Peyer's patch (tissue), 4 donors: ENCODE measurements around the gene AFF2. TPM values are rescaled to one million over a fixed set of nuclear protein-coding genes. Genes with fewer than 3 reads are reported as not detected.

Experiments used
- DNase-seq, 3 donors: peaks; one replicate each; pipeline ENCODE4 v3.0.0-alpha.2; 2017 to 2019
- H3K27ac ChIP-seq, 4 donors: fragments of 200-600 bp; sonication (generic); one replicate each; pipeline ENCODE4 v1.5.1; 2016 to 2019
- H3K27me3 ChIP-seq, 2 donors: fragments of 200-600 bp; sonication (generic); one replicate each; pipeline ENCODE4 v1.5.1; 2019
- H3K36me3 ChIP-seq, 3 donors: fragments of 200-600 bp; sonication (generic); one replicate each; pipeline ENCODE4 v1.5.1; 2016 to 2019
- H3K4me1 ChIP-seq, 4 donors: fragments of 200-600 bp; sonication (generic); one replicate each; pipeline ENCODE4 v1.5.1; 2016 to 2019
- H3K4me3 ChIP-seq, 4 donors: fragments of 200-600 bp; sonication (generic); 1 replicate in 3 of 4; 2 replicates in 1 of 4; pipeline ENCODE4 v1.5.1; 2016 to 2019; ENCODE audit warnings: mild to moderate bottlenecking in 1 of 4
- H3K9me3 ChIP-seq, 4 donors: fragments of 200-600 bp; sonication (generic); one replicate each; pipeline ENCODE4 v1.5.1; 2016 to 2019; ENCODE audit warnings: mild to moderate bottlenecking in 1 of 4
- POLR2A ChIP-seq, 2 donors: fragments of 450-650 bp; IDR thresholded peaks; one replicate each; pipeline ENCODE4 v1.5.1; 2017; ENCODE audit warnings: antibody characterized with exemption in 2 of 2, mild to moderate bottlenecking in 2 of 2, moderate library complexity in 2 of 2
- total RNA-seq, 4 donors: library from RNA; depleted of rRNA; stranded (reverse); fragments of >200 nt; gene quantifications; one replicate each; pipeline ENCODE4 v1.1.0, GENCODE V29; 2016
- TF ChIP-seq, protein P1 (sequence below), 6 experiments: fragments of 450-650 bp in 4 of 6; fragments of 200-600 bp in 2 of 6; sonication (generic) in 1 of 6; IDR thresholded peaks; one replicate each; pipeline ENCODE4 v1.5.1; 2017 to 2019; ENCODE audit warnings: antibody characterized with exemption in 6 of 6, mild to moderate bottlenecking in 3 of 6, moderate library complexity in 1 of 6

Gene AFF2
- total RNA-seq, 4 donors from 2014 or later, result 0.18 to 2.5 (median 1.9) TPM; not detected in 1

DNA sequence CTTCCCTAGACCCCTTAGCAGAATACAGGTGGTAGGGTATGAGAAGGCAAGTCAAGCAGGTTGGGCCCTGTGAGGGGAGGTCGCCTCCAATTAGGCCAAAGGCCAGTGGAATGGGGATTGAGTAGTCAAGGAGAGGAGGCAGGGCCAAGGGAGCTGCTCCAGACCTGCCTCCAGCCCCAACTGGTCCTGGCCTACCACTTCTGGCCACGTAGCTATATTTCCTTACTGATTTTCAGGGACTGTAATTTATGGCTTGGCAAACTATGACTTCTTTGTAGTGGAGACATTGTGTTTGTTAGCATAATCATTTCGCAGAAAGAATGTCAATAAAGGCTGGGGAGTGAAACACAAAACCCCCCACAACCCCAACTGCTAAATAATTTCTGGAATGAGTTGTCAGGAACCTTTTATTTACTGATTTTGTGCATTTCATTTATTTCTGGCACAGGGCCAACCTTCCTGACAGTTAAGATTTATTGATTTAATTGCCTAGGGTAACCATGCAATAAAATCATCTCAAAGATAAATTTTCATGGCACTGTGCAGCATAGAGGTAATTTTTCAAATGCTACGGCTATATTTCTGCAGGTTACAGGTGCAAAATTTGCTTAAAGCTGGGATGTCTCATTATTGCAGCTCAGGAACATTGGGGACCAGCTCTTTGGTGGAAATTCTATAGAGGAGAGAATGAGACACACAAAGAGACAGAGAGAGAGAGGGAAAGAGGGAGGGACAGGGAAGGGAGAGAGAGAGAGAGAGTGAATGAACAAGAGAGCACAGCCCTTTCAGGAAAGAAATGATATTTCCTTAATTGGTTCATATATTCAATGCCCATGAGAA lies 509.8 kb downstream of the AFF2 start:
- H3K27ac ChIP-seq, result no peak overlapping the region

DNA sequence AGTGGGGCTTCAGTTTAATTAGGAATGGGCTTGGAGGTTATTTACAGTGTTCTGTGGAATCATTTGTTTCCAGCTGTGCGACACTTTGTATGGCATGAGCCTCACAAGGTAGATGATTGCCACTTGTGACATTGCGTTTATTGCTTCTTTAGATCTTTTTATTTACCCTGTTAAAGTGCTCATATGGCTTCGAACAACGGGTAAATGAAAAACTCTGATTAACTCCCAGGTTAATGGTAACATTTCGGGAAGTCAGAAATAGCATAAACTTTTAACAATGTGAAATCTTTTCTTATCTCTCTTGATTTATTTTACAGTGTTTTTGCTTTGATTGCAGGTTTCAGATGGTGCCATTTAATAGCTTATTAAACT lies 510.4 kb downstream of the AFF2 start:
- no peak for DNase-seq
- Histone ChIP-seq H3K4me3 (no peak overlapping the region), H3K36me3 (no peaks in the 10 kb centered on the region), H3K9me3 (no peaks in the 10 kb centered on the region), H3K27ac (no peak overlapping the region), H3K4me1 (no peaks in the 10 kb centered on the region), H3K27me3 (no peaks in the 10 kb centered on the region)
- TF ChIP-seq POLR2A (IDR thresholded peaks at IDR 0.05), result no peak
- TF ChIP-seq, protein P1, sequence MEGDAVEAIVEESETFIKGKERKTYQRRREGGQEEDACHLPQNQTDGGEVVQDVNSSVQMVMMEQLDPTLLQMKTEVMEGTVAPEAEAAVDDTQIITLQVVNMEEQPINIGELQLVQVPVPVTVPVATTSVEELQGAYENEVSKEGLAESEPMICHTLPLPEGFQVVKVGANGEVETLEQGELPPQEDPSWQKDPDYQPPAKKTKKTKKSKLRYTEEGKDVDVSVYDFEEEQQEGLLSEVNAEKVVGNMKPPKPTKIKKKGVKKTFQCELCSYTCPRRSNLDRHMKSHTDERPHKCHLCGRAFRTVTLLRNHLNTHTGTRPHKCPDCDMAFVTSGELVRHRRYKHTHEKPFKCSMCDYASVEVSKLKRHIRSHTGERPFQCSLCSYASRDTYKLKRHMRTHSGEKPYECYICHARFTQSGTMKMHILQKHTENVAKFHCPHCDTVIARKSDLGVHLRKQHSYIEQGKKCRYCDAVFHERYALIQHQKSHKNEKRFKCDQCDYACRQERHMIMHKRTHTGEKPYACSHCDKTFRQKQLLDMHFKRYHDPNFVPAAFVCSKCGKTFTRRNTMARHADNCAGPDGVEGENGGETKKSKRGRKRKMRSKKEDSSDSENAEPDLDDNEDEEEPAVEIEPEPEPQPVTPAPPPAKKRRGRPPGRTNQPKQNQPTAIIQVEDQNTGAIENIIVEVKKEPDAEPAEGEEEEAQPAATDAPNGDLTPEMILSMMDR (IDR thresholded peaks at IDR 0.05), result no peak

More for the DNA sequence above, 509.8 kb downstream of the AFF2 start:
- Histone ChIP-seq H3K27me3 (no peaks in the 10 kb centered on the region), H3K36me3 (no peaks in the 10 kb centered on the region), H3K4me3 (no peak overlapping the region), H3K4me1 (no peaks in the 10 kb centered on the region), H3K9me3 (peaks cover 0 to 2% (median 0%) of the 10 kb centered on the region in 4 donors)
- no peak for DNase-seq
- no peak for TF ChIP-seq POLR2A (IDR thresholded peaks at IDR 0.05)
- TF ChIP-seq, protein P1 (IDR thresholded peaks at IDR 0.05), result no peak

DNA sequence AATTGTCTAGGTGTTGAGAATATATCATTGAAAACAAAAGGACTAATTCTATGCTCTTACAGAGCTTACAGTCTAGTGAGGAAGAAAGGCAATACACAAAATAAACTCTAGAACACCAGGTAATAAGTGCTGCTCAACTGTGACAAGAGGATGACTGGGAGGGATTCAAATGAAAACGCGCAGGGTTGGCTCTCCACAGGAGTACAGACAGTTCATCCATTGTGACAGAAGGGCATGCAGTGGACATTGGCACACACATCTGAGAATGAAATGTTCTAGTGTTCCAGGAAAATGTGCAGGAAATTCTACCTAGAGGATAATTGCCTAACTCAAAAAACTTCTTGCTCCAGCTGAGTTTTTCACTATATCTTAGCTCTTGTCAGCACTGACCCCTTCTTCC lies 512.7 kb downstream of the AFF2 start:
- no peak overlapping the region for H3K27ac ChIP-seq
- DNase-seq, result no peak

GRCh38 chrX:149021159-149021558 lies 520.7 kb downstream of the AFF2 start:
- Histone ChIP-seq H3K36me3 (no peaks in the 10 kb centered on the region), H3K4me3 (no peak overlapping the region), H3K9me3 (no peaks in the 10 kb centered on the region), H3K4me1 (no peaks in the 10 kb centered on the region), H3K27me3 (no peaks in the 10 kb centered on the region), H3K27ac (no peak overlapping the region)
- DNase-seq, result no peak
- TF ChIP-seq POLR2A (IDR thresholded peaks at IDR 0.05), result no peak
- TF ChIP-seq, protein P1 (IDR thresholded peaks at IDR 0.05), result no peak

More for the DNA sequence above, 512.7 kb downstream of the AFF2 start:
- TF ChIP-seq, protein P1 (IDR thresholded peaks at IDR 0.05), result no peak
- no peak for TF ChIP-seq POLR2A (IDR thresholded peaks at IDR 0.05)
- Histone ChIP-seq H3K27me3 (no peaks in the 10 kb centered on the region), H3K9me3 (no peaks in the 10 kb centered on the region), H3K4me3 (no peak overlapping the region), H3K36me3 (no peaks in the 10 kb centered on the region), H3K4me1 (no peaks in the 10 kb centered on the region)

GRCh38 chrX:149022485-149022884 lies 522.1 kb downstream of the AFF2 start:
- Histone ChIP-seq H3K27me3 (no peaks in the 10 kb centered on the region), H3K36me3 (no peaks in the 10 kb centered on the region), H3K9me3 (no peaks in the 10 kb centered on the region), H3K4me1 (no peaks in the 10 kb centered on the region), H3K4me3 (no peak overlapping the region), H3K27ac (no peak overlapping the region)
- DNase-seq, result no peak
- TF ChIP-seq POLR2A (IDR thresholded peaks at IDR 0.05), result no peak
- TF ChIP-seq, protein P1 (IDR thresholded peaks at IDR 0.05), result no peak
